HepG2 (cell line): Measurements from ENCODE around the gene HOXA6. TPM values are rescaled to one million over a fixed set of nuclear protein-coding genes. Genes with fewer than 3 reads are reported as not detected.
A peak's percentile ranks its signal among the peaks of the same experiment; 100 is the strongest.

Experiments used
- ARID5B ChIP-seq: IDR thresholded peaks from 2 replicates; pipeline ENCODE4 v1.4.0; 2020; ENCODE audit warnings: mild to moderate bottlenecking, missing genetic modification reagents
- ASH2L ChIP-seq: fragments of 300-600, 200-600 bp; sonication (generic); IDR thresholded peaks from 2 replicates; pipeline ENCODE4 v1.7.0; 2017; ENCODE audit warnings: low read depth, mild to moderate bottlenecking, moderate library complexity, mixed read lengths, low read length; ENCODE audit not compliant: insufficient read length
- BORCS8-MEF2B ChIP-seq: sonication (generic); formaldehyde crosslinking; IDR thresholded peaks from 2 replicates; pipeline ENCODE4 v1.8.0; 2022; ENCODE audit warnings: mild to moderate bottlenecking, missing genetic modification reagents
- CCDC6 ChIP-seq: sonication (generic); formaldehyde crosslinking; IDR thresholded peaks from 2 replicates; pipeline ENCODE4 v1.8.1; 2022; ENCODE audit warnings: mild to moderate bottlenecking, missing genetic modification reagents, moderate library complexity
- CTCF ChIP-seq: sonication (generic); formaldehyde crosslinking; IDR thresholded peaks from 2 replicates; pipeline ENCODE4 v1.5.0; 2020; ENCODE audit warnings: mild to moderate bottlenecking, missing genetic modification reagents, moderate library complexity
- DMAP1 ChIP-seq: IDR thresholded peaks from 2 replicates; pipeline ENCODE4 v1.6.1; 2016
- ETV5 ChIP-seq: IDR thresholded peaks from 2 replicates; pipeline ENCODE4 v1.6.1; 2018; ENCODE audit warnings: missing biosample characterization, missing genetic modification reagents, inconsistent platforms, borderline replicate concordance
- FOXP1 ChIP-seq, 2 experiments: fragments of 450-650 bp in 1 of 2; IDR thresholded peaks; 2 replicates each; pipeline ENCODE4 v1.6.1; 2017 to 2018; ENCODE audit warnings: antibody characterized with exemption in 1 of 2
- MIER3 ChIP-seq: IDR thresholded peaks from 2 replicates; pipeline ENCODE4 v1.6.1; 2016; ENCODE audit warnings: missing compliant biosample characterization, borderline replicate concordance
- NR2F6 ChIP-seq, 2 experiments: IDR thresholded peaks; 2 replicates each; pipeline ENCODE4 v1.6.1; 2016; ENCODE audit warnings: antibody characterized with exemption in 1 of 2, mild to moderate bottlenecking in 1 of 2
- ONECUT2 ChIP-seq: sonication (generic); formaldehyde crosslinking; IDR thresholded peaks from 2 replicates; pipeline ENCODE4 v1.4.0; 2020; ENCODE audit warnings: missing genetic modification reagents
- PHF21A ChIP-seq: sonication (generic); formaldehyde crosslinking; IDR thresholded peaks from 2 replicates; pipeline ENCODE4 v1.5.0; 2020; ENCODE audit warnings: mild to moderate bottlenecking, missing genetic modification reagents
- PPARG ChIP-seq: conservative IDR thresholded peaks from 2 replicates; pipeline ENCODE4 v1.6.1; 2016; ENCODE audit warnings: missing biosample characterization, missing genetic modification reagents
- RAD21 ChIP-seq: fragments of 450-650 bp; formaldehyde crosslinking; IDR thresholded peaks from 2 replicates; pipeline ENCODE4 v1.5.0; 2020; ENCODE audit warnings: mild to moderate bottlenecking
- RARA ChIP-seq: IDR thresholded peaks from 2 replicates; pipeline ENCODE4 v1.6.1; 2016; ENCODE audit warnings: missing genetic modification reagents, missing compliant biosample characterization
- RXRA ChIP-seq: sonication (generic); formaldehyde crosslinking; IDR thresholded peaks from 2 replicates; pipeline ENCODE4 v1.5.1; 2020; ENCODE audit warnings: missing genetic modification reagents
- SALL1 ChIP-seq: sonication (generic); formaldehyde crosslinking; IDR thresholded peaks from 2 replicates; pipeline ENCODE4 v1.8.0; 2022; ENCODE audit warnings: mild to moderate bottlenecking, missing genetic modification reagents
- SAP130 ChIP-seq: IDR thresholded peaks from 2 replicates; pipeline ENCODE4 v1.6.1; 2016; ENCODE audit warnings: low read depth
- TARDBP ChIP-seq: sonication (generic); formaldehyde crosslinking; IDR thresholded peaks from 2 replicates; pipeline ENCODE4 v1.8.0; 2022; ENCODE audit warnings: mild to moderate bottlenecking, missing genetic modification reagents
- TBX2 ChIP-seq: sonication (generic); formaldehyde crosslinking; IDR thresholded peaks from 2 replicates; pipeline ENCODE4 v1.5.0; 2020; ENCODE audit warnings: missing genetic modification reagents, mild to moderate bottlenecking, borderline replicate concordance
- TCF12 ChIP-seq, 2 experiments: fragments of 450-650 bp in 1 of 2; sonication (generic) in 1 of 2; formaldehyde crosslinking in 1 of 2; IDR thresholded peaks; 2 replicates each; pipeline versions ENCODE4 v1.6.1 to v1.8.0; 2017 to 2022; ENCODE audit warnings: antibody characterized with exemption in 1 of 2, mild to moderate bottlenecking in 1 of 2, missing genetic modification reagents in 1 of 2, moderate library complexity in 1 of 2
- TCF7 ChIP-seq: sonication (generic); IDR thresholded peaks from 2 replicates; pipeline ENCODE4 v1.6.1; 2016; ENCODE audit warnings: antibody characterized with exemption, low read depth
- TEAD3 ChIP-seq: optimal IDR thresholded peaks from 2 replicates; pipeline ENCODE3; 2016; ENCODE audit warnings: borderline replicate concordance
- THAP11 ChIP-seq: IDR thresholded peaks from 2 replicates; pipeline ENCODE4 v1.6.1; 2016; ENCODE audit warnings: missing biosample characterization, missing genetic modification reagents
- ZNF350 ChIP-seq: sonication (generic); formaldehyde crosslinking; IDR thresholded peaks from 2 replicates; pipeline ENCODE4 v1.4.0; 2020; ENCODE audit warnings: mild to moderate bottlenecking, low read depth, missing genetic modification reagents, borderline replicate concordance
- ZNF547 ChIP-seq: sonication (generic); formaldehyde crosslinking; IDR thresholded peaks from 2 replicates; pipeline ENCODE4 v1.5.1; 2020; ENCODE audit warnings: mild to moderate bottlenecking, missing genetic modification reagents
- polyA plus RNA-seq, 8 experiments: library from polyadenylated mRNA; depleted of rRNA in 3 of 8; stranded (reverse) in 7 of 8; unstranded in 1 of 8; fragments of >200 nt; fragmentation: Illumina TruSeq in 4 of 8; extraction: Trizol in 4 of 8; gene quantifications; 2 replicates each; pipeline versions ENCODE4 v1.2.1 to v1.2.3, GENCODE V29; 2011 to 2016; ENCODE audit warnings: low read depth in 4 of 8, missing spikeins in 1 of 8, mixed read lengths in 1 of 8; ENCODE audit not compliant: insufficient read depth in 1 of 8
- total RNA-seq, 5 experiments: library from RNA; depleted of rRNA; stranded (reverse); fragments of >200 nt; fragmentation: Illumina TruSeq; extraction: Trizol; gene quantifications; 2 replicates each; pipeline ENCODE4 v1.2.3, GENCODE V29; 2016; ENCODE audit warnings: low read depth in 1 of 5

The HOXA6 gene
- total and polyA plus RNA-seq, 2 of the 13 experiments (the other 11 are each of a cell fraction or from before 2014, with no cell fraction given): 1.3 to 1.5 TPM

DNA sequence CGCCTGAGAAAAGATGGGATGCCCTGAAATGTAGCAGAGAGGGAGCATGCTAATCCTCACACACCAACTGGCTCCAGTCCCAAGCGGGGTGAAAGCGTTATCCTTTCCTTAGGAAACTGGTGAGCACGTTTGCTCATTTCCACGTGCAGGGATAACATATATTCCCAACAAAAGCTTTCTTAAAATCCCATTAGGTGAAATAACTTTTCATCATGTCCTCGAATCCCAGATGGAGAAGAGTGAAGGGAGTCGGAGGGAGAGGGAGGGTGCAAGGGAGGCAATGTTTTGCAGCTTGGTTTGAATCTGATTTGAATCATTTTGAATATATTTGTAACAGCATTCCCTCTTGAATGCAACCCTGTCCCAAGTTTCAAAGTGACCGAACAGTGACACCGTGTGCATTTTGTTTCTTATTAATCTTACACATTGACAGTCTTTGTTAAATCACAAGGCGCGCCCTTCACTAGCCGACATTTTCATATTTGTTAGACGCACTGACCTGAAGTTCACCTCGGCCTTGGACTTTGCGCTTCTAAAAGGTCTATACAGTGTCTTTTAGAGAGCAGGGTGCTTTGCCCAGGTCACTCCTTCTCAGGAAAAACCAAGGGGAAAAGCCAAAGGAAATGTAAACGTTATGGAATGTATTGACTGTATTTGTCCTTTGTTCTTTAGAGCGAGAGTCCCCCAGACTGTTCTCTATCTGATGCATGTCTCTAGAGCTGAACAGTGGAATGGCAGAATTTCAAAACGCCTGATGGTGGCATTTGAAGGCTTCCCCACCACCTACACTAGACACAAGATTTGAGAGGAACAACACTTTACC, 14.0 kb downstream of the HOXA6 start (continued):
- TF ChIP-seq ZNF547 (CRISPR knock-in tag) (0 out of 2 replicates have a peak, but pooled peaks have one; percentile 37), ETV5 (peak; percentile 33; the same call in 1 of the 2 replicates), ARID5B (peak; percentile 92), PPARG (CRISPR knock-in tag) (peak; percentile 64), TCF12 (IDR thresholded peaks at IDR 0.05) (no peak), TCF12 (CRISPR knock-in tag; IDR thresholded peaks at IDR 0.05) (no peak), ZNF350 (CRISPR knock-in tag) (no peak), BORCS8-MEF2B (CRISPR knock-in tag) (no peak), DMAP1 (CRISPR knock-in tag) (peak; percentile 52; the same call in 1 of the 2 replicates), CCDC6 (CRISPR knock-in tag) (no peak), CTCF (CRISPR knock-in tag) (peak; percentile 42), RARA (CRISPR knock-in tag) (peak; percentile 100), RXRA (CRISPR knock-in tag) (peak; percentile 93; the same call in 1 of the 2 replicates), MIER3 (peak; percentile 73; the same call in 1 of the 2 replicates), TCF7 (peak; percentile 57; the same call in 1 of the 2 replicates), PHF21A (CRISPR knock-in tag) (peak; percentile 44; the same call in 1 of the 2 replicates), SALL1 (peak; percentile 81), NR2F6 (IDR thresholded peaks at IDR 0.05) (peak; percentile 83), NR2F6 (CRISPR knock-in tag; IDR thresholded peaks at IDR 0.05) (peak; percentile 69), ASH2L (peak; percentile 72), TEAD3 (CRISPR knock-in tag) (peak; percentile 40), RAD21 (0 out of 2 replicates have a peak, but pooled peaks have one; percentile 10), FOXP1 (IDR thresholded peaks at IDR 0.05) (no peak), FOXP1 (CRISPR knock-in tag; IDR thresholded peaks at IDR 0.05) (peak; percentile 59; the same call in 1 of the 2 replicates), SAP130 (CRISPR knock-in tag) (peak; percentile 66), TARDBP (CRISPR knock-in tag) (peak; percentile 71; the same call in 1 of the 2 replicates), TBX2 (CRISPR knock-in tag) (peak; percentile 74), THAP11 (0 out of 2 replicates have a peak, but pooled peaks have one; percentile 17), ONECUT2 (CRISPR knock-in tag) (peak; percentile 56)
